Cardiac septum (tissue), 1 donor: Measurements from ENCODE around the gene PSMA8. TPM values are rescaled to one million over a fixed set of nuclear protein-coding genes. Genes with fewer than 3 reads are reported as not detected.
"Not testable (repeated sequence)": the region's sequence is repeated elsewhere in the genome, so short reads cannot be mapped to it uniquely, and the experiment has no call there.

ENCODE experiments used
- DNase-seq: peaks from one replicate; pipeline ENCODE4 v3.0.0-alpha.2; 2020; ENCODE audit warnings: low spot score
- intact Hi-C: fragments of 100-400 bp; cut with DNase I; formaldehyde crosslinking; loops from one replicate; pipeline ENCODE4 v1.14.0; 2022
- total RNA-seq: library from RNA; stranded (reverse); fragmentation: NEBNext Ultra II Directional; extraction: Animal tissue kit (Norgen Biotek cat#: 25700); gene quantifications from one replicate; pipeline ENCODE4 v1.2.1, GENCODE V29; 2021
- donor health status: DM: no; HTN: no; CAD: no.

PSMA8 gene
- total RNA-seq, 1 donor from 2014 or later: not detected

DNA sequence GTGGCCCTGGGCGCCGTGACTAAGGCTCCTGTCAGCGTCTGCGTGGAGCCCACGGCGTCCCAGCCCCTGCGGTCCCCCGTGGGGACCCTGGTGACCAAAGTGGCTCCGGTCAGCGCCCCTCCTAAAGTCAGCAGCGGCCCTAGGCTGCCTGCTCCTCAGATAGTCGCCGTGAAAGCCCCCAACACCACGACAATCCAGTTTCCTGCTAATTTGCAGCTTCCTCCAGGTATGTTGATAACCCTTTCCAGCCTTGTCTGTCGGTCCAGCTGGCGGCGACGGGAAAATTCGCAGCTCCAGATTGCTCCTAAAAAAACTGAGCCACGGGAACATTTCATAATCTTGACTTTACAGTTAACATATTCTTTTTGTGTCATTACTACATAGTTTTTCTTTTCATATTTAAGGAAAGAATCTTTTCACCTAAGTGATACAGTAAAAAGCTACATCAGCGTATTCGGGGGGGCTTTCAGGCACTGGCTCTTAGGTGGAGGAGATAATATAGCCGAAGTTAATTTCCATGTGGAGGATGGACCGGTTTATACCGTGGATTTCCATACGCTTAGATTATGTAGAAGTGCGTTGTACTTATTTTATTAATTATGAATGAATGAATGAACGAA, 93.5 kb downstream of the PSMA8 start:
- no peak for DNase-seq
- intact Hi-C loops: loop anchor here (2.0 kb wide), 1 partner anchor 136 kb away; the partner anchor contains the start of gene SS18

DNA sequence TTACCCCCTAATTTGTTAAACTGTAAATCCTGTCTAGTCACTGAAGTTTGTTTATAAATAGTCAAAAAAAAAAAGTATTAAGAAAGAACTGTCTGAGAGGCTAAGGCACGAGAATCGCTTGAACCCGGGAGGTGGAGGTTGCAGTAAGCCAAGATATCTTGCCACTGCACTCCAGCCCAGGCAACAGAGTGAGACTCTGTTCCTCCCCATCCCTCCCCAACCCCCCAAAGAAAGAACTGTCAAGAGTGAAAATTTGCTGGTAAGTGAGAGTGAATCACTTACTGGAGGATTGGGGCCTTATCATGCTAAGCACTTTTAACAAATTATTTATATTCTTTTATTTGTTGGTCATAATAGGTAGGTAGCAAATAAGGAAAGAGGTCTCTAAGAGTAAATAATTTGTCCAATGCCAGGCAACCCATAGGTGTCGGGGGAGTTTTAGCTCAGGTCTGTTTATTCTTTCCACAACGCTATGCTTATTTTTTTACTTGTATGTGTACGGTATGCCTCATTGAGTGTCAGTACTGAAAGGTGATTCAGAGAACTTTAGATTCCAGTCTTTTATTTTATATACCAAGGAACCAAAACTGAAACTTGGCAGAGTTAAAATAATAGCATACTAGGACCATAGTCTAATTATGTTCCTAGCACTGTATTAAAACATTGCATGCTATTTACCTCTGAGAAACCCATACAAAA, 95.0 kb downstream of the PSMA8 start:
- no peak for DNase-seq
- intact Hi-C loops: no loop called here

DNA sequence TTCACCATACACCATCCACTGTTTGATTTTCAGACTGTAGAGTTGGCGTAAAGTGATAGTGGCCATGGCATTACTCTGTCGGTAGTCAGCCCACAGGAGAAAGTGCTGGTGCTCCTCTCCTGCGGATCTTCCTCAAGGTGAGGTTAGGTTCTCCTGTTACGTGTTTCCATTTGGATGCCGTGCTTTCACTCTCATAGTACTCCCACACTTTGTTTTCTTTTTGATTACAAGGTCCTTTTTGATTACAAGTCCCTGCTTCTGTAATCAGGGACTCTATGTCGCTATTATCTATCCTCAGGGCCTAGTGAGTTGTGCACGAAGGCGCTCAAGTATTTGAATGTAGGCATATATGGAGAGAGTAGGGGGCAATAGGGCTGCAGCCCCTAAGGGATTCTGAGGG, 96.8 kb downstream of the PSMA8 start:
- intact Hi-C loops: no loop called here
- DNase-seq: no peak

GRCh38 chr18:26233208-26233607, 99.5 kb downstream of the PSMA8 start:
- intact Hi-C loops: no loop called here
- DNase-seq: no peak

DNA sequence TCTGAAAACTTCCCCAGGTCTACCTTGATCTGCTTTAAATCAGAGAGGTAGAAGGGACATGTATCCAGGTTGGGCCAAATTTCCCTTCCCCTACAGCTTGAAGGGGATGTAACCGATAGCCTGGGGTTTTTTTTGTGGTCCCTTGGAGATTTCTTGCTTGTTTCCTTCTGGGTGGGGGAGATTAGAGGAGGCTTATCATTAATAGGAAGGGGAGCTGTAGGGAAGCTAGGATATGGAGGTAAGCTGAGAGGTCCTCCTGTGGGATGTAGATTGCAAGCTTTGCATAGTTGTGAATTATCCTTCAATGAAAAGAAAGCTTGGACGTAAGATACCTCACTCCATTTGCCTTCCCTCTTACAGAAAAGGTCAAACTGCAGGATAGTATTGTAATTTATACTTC, 103.7 kb downstream of the PSMA8 start:
- intact Hi-C loops, DNase-seq: not testable (repeated sequence)

DNA sequence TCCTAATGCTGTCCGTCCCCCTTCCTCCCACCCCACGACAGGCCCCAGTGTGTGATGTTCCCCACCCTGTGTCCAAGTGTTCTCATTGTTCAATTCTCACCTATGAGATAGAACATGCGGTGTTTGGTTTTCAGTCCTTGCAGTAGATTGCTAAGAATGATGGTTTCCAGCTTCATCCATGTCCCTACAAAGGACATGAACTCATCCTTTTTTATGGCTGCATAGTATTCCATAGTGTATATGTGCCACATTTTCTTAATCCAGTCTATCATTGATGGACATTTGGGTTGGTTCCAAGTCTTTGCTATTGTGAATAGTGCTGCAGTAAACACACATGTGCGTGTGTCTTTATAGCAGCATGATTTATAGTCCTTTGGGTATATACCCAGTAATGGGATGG, 105.0 kb downstream of the PSMA8 start:
- intact Hi-C loops, DNase-seq: not testable (repeated sequence)

DNA sequence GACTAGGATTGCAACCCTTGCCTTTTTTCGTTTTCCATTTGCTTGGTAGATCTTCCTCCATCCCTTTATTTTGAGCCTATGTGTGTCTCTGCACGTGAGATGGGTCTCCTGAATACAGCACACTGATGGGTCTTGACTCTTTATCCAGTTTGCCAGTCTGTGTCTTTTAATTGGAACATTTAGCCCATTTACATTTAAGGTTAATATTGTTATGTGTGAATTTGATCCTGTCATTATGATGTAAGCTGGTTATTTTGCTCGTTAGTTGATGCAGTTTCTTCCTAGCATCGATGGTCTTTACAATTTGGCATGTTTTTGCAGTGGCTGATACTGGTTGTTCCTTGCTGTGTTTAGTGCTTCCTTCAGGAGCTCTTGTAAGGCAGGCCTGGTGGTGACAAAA, 108.7 kb downstream of the PSMA8 start:
- DNase-seq, intact Hi-C loops: not testable (repeated sequence)

Other genes with a start within 250 kb of the PSMA8 start
- gene SS18, start 43.3 kb upstream of the PSMA8 start, total RNA-seq: 42.4 TPM
- gene TAF4B, start 92.6 kb downstream of the PSMA8 start, total RNA-seq: 0.92 TPM